ENCODE results near the gene CFDP1.
A peak's percentile ranks its signal among the peaks of the same experiment; 100 is the strongest.

The CFDP1 gene

DNA sequence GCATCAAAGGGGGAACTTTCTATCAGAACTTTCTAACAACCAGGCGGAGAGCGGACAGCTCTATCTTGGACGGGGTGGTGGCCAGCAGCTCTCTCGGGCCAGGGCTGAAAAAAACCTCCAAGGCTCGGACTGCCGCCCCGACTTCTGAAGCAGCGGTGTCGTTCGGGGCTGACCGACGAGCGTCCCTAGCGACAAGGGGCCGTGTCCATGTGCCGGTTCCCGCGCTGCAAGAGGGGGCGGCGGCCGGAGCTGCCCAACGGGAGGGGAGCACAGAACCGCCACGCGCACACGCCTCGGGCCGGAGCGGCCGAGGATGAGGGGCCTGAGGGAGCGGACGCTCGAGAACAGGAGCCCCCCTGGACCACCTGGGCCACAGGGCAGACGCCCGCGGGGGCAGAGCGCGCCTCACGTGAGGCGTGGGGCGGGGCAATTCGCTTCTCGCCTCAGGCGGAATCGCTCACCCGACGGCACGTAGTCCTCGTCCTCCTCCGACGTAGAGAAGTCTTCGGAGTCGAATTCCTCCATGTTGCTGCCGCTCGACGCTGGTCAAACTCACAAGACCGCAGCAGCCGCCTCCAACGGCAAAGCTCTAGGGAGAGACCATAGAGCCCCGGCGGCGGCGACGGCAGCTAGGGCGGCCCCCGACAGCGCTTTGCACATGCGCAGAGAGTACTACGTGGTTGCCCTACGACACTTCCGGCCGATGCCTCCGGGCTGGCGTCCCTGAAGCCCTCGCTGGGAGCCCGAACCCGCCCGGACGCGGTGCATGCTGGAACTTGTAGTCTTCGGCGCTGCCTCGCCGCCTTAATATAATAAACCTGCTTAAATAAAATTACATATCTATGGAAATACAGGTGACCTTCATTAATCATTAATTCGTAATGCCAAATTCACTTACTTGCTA, at the start of gene CFDP1 (continued):
- no peak for TF ChIP-seq ZNF530 (tag by site-specific recombination; IDR thresholded peaks at IDR 0.05; ENCODE audit: low read depth)
- peak; percentile 91 for TF ChIP-seq GLIS2 (tag by site-specific recombination; IDR thresholded peaks at IDR 0.05)
- no peak for TF ChIP-seq ZNF600 (tag by site-specific recombination; IDR thresholded peaks at IDR 0.05)
- no peak; the same call in 1 of the 2 replicates for TF ChIP-seq ZNF133 (tag by site-specific recombination; IDR thresholded peaks at IDR 0.05)
- no peak for TF ChIP-seq ZNF274 (IDR thresholded peaks at IDR 0.05; ENCODE audit: low read length)
- no peak for TF ChIP-seq ZNF274 (tag by site-specific recombination; IDR thresholded peaks at IDR 0.05; ENCODE audit: borderline replicate concordance)
- no peak for TF ChIP-seq ZNF555 (tag by site-specific recombination; conservative IDR thresholded peaks at IDR 0.05)
- no peak for TF ChIP-seq ZNF362 (tag by site-specific recombination; IDR thresholded peaks at IDR 0.05)
- no peak for TF ChIP-seq ZNF624 (tag by site-specific recombination; IDR thresholded peaks at IDR 0.05)
- peak; percentile 89 for TF ChIP-seq ZNF610 (tag by site-specific recombination; IDR thresholded peaks at IDR 0.05; ENCODE audit: borderline replicate concordance)
- no peak for TF ChIP-seq ZNF366 (tag by site-specific recombination; conservative IDR thresholded peaks at IDR 0.05)
- TF ChIP-seq, protein P1, sequence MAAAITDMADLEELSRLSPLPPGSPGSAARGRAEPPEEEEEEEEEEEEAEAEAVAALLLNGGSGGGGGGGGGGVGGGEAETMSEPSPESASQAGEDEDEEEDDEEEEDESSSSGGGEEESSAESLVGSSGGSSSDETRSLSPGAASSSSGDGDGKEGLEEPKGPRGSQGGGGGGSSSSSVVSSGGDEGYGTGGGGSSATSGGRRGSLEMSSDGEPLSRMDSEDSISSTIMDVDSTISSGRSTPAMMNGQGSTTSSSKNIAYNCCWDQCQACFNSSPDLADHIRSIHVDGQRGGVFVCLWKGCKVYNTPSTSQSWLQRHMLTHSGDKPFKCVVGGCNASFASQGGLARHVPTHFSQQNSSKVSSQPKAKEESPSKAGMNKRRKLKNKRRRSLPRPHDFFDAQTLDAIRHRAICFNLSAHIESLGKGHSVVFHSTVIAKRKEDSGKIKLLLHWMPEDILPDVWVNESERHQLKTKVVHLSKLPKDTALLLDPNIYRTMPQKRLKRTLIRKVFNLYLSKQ (tag by site-specific recombination; IDR thresholded peaks at IDR 0.05; ENCODE audit: borderline replicate concordance) = no peak
- no peak for TF ChIP-seq ZNF645 (tag by site-specific recombination; IDR thresholded peaks at IDR 0.05)
- peak; percentile 86 for TF ChIP-seq PRDM10 (tag by site-specific recombination; IDR thresholded peaks at IDR 0.05)
- TF ChIP-seq SP2 (tag by site-specific recombination; IDR thresholded peaks at IDR 0.05) = peak; percentile 60
- TF ChIP-seq ZNF664 (tag by site-specific recombination; IDR thresholded peaks at IDR 0.05) = no peak
- no peak for TF ChIP-seq ZNF529 (tag by site-specific recombination; IDR thresholded peaks at IDR 0.05; ENCODE audit: insufficient replicate concordance)
- TF ChIP-seq, protein P2, sequence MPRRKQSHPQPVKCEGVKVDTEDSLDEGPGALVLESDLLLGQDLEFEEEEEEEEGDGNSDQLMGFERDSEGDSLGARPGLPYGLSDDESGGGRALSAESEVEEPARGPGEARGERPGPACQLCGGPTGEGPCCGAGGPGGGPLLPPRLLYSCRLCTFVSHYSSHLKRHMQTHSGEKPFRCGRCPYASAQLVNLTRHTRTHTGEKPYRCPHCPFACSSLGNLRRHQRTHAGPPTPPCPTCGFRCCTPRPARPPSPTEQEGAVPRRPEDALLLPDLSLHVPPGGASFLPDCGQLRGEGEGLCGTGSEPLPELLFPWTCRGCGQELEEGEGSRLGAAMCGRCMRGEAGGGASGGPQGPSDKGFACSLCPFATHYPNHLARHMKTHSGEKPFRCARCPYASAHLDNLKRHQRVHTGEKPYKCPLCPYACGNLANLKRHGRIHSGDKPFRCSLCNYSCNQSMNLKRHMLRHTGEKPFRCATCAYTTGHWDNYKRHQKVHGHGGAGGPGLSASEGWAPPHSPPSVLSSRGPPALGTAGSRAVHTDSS (tag by site-specific recombination; IDR thresholded peaks at IDR 0.05) = 0 out of 2 replicates have a peak, but pooled peaks have one; percentile 37
- TF ChIP-seq, protein P3, sequence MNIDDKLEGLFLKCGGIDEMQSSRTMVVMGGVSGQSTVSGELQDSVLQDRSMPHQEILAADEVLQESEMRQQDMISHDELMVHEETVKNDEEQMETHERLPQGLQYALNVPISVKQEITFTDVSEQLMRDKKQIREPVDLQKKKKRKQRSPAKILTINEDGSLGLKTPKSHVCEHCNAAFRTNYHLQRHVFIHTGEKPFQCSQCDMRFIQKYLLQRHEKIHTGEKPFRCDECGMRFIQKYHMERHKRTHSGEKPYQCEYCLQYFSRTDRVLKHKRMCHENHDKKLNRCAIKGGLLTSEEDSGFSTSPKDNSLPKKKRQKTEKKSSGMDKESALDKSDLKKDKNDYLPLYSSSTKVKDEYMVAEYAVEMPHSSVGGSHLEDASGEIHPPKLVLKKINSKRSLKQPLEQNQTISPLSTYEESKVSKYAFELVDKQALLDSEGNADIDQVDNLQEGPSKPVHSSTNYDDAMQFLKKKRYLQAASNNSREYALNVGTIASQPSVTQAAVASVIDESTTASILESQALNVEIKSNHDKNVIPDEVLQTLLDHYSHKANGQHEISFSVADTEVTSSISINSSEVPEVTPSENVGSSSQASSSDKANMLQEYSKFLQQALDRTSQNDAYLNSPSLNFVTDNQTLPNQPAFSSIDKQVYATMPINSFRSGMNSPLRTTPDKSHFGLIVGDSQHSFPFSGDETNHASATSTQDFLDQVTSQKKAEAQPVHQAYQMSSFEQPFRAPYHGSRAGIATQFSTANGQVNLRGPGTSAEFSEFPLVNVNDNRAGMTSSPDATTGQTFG (tag by site-specific recombination; IDR thresholded peaks at IDR 0.05; ENCODE audit: borderline replicate concordance) = no peak
- no peak for TF ChIP-seq ZNF37A (tag by site-specific recombination; IDR thresholded peaks at IDR 0.05)
- TF ChIP-seq TRIM28 (IDR thresholded peaks at IDR 0.05; ENCODE audit: borderline replicate concordance, low read length) = no peak
- TF ChIP-seq ZNF157 (tag by site-specific recombination; IDR thresholded peaks at IDR 0.05) = no peak
- TF ChIP-seq GLI2 (tag by site-specific recombination; IDR thresholded peaks at IDR 0.05; ENCODE audit: borderline replicate concordance, low read depth) = no peak
- TF ChIP-seq ZNF544 (tag by site-specific recombination; IDR thresholded peaks at IDR 0.05) = no peak
- no peak for TF ChIP-seq ZNF768 (tag by site-specific recombination; IDR thresholded peaks at IDR 0.05)
- no peak for TF ChIP-seq ZNF223 (tag by site-specific recombination; IDR thresholded peaks at IDR 0.05)
- peak; percentile 50 for TF ChIP-seq SETDB1 (IDR thresholded peaks at IDR 0.05; ENCODE audit: insufficient read length, low read length)
- TF ChIP-seq ZNF654 (tag by site-specific recombination; IDR thresholded peaks at IDR 0.05; ENCODE audit: low read depth) = no peak
